ENCODE data around the gene COL15A1.

COL15A1 gene

DNA sequence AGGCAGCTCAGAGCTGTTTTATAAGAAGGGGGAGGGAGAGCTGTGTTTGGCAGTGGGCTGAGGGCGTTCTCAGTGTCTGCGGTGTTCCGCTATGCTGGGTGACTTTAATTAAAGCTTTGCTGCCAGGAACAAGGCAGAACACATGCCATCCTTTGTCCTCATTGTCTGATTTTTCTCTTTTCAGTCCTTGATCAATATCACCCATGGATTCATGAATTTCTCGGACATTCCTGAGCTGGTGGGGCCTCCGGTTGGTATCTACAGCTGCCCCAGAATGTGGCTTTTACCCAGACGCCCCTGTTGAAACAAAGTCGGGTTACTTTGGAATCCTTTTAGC, 94.7 kb downstream of the COL15A1 start:
- H3K4me3 ChIP-seq (ENCODE audit: low read length), result no peak overlapping the region
- no peak for DNase-seq (ENCODE audit: low read depth)
- TF ChIP-seq CTCF (conservative IDR thresholded peaks at IDR 0.05; ENCODE audit: low read depth, low read length), result no peak

DNA sequence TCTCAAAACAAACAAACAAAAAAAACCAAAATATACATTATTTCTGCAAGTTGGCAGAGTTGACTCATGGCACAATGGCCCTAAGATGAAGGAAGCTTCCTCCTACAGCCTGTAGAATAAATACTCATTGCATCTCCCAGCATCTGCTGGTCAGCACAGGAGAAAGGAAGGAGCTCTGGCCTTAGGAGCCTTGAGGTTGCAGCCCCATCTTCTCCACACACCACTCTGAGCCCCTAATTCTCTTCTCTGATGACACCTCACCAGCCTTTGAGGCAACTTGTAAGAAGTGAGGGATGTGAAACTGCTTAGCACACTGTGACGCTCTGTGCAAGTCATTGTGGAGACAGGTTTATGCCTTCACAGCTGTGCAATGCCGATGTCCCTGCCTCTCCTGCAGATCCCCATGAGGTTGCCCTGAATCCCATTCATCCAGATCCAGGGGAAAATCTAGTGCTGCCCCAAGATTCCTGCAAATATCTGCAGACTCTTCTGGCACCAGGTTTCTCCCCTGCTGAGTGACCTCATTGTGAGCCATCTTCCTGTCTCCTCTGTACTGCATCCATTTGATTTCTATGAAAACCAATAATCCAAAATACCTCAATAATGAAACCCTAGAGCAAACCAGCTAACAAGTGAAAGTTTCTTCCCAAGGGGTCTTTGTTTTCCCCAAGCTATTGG, 95.9 kb downstream of the COL15A1 start:
- DNase-seq (ENCODE audit: low read depth), result no peak
- no peak overlapping the region for H3K4me3 ChIP-seq (ENCODE audit: low read length)
- TF ChIP-seq CTCF (conservative IDR thresholded peaks at IDR 0.05; ENCODE audit: low read depth, low read length), result no peak

DNA sequence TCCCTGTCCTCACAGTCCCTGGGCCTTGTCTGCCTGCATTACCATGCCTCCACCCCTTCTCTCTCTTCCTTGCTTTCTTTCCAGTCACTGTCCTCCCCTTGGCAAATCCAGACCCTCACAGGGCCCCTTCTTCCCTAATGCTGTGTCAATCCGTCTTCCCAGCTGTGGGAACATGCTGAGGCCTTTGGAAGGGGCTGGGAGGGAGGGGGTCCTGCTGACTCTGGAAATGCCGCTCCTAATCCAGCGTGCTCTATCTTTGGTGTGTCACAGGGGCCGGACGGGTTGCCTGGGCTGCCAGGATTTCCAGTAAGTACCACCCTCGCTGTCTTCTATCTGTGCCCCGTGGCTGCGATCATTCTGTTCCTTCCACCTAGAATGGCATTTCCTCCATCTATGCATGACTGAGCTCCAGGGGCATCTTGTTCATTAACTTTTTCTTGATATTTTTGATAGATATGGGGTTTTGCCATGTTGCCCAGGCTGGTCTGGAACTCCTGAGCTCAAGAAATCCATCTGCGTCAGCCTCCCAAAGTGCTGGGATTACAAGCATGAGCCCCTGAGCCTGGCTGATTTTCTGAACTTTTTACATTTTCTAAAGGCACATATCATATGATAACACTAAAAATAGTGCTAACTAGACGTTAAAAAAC, 96.7 kb downstream of the COL15A1 start:
- no peak for DNase-seq (ENCODE audit: low read depth)
- TF ChIP-seq CTCF (conservative IDR thresholded peaks at IDR 0.05; ENCODE audit: low read depth, low read length), result no peak
- no peak overlapping the region for H3K4me3 ChIP-seq (ENCODE audit: low read length)

DNA sequence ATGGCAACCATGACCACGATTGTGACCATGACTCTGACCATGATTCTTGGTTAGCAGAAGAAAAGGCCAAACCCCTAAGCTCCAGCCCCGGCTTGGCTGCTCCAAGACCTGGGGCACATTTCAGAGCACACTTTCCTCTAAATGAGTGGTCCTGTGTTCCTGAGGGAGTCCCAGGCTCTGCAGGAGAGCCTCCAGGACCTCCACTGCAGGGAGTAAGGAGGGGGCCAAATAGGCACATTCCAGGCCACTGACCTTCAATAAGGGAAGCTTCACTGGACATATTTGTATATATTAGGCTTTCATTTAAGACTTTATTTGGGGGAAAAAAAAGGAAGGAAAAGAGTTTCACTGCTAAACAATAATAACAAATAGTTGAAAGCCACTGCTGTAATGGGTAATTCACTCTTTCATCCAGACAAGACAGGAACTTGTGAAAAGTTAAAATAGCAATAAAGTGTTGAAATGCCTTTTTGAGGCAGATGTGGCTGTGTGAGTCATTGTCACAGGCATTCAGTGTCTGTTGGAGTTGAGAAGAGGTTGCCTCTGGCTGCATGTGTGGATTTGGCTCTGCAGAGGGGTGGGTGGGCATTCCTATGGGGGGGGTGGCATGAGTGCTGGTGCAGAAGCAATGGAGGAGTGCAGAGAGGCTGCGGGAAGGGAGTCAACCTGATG, 97.3 kb downstream of the COL15A1 start:
- TF ChIP-seq CTCF (conservative IDR thresholded peaks at IDR 0.05; ENCODE audit: low read depth, low read length), result no peak
- no peak overlapping the region for H3K4me3 ChIP-seq (ENCODE audit: low read length)
- no peak for DNase-seq (ENCODE audit: low read depth)

DNA sequence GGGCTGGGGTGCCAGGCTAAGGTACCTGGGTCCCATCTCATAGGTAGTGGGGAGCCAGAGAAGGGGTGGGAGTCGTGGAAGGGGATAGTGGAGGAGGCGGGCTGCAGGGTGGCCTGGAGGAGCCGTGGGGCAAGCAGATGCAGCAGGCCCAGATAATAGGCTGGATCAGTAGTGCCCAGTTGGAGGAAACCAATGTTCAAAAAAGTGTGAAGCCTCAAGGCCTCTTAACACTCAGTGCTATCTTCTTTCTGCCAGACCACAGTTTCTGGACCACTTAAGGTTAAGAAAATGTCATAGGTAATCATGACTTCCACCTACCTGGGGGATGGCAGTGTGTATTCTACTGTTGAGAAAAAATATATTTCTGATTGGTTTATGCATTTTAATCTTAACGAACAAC, 97.9 kb downstream of the COL15A1 start:
- no peak overlapping the region for H3K4me3 ChIP-seq (ENCODE audit: low read length)
- DNase-seq (ENCODE audit: low read depth), result no peak

DNA sequence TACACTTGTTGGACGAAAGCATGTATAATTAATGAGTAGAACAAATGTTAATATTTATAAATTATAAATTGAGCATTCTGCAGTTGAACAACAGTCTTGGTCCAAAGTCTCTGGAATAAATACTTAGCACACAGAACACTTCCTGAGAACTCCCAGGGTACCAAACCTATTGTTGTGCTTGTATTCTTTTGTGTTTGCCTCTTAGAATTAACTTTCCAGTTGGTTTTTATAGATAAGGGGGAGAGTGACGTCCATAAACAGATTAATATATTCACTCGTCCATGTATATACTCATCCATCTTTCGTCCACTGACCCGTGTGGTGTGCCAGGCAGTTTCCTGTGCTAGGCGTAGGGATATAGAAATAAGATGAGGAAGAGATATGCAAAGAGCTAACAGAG, 98.9 kb downstream of the COL15A1 start:
- H3K4me3 ChIP-seq (ENCODE audit: low read length), result no peak overlapping the region
- DNase-seq (ENCODE audit: low read depth), result no peak
- no peak for TF ChIP-seq CTCF (conservative IDR thresholded peaks at IDR 0.05; ENCODE audit: low read depth, low read length)

More for the DNA sequence above, 97.9 kb downstream of the COL15A1 start:
- TF ChIP-seq CTCF (conservative IDR thresholded peaks at IDR 0.05; ENCODE audit: low read depth, low read length), result no peak

DNA sequence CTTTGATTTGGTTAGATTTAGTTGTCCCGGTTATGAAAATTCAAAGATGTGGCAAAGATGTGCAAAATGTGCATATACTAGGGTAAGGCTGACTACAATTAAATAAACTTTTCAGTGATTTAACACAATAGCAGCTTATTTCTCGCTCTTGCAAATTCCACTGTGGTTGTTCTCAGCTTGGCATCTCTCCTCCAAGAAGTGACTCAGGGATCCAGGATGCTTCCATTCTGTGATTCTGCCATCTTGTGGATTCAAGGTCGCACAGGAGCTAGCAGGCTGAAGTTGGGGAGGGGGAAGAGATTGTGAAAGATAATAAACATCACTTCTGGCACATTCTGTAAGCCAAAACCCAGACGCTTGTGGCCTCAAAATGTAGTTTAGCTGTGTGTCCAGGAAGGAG, 101.1 kb downstream of the COL15A1 start:
- no peak overlapping the region for H3K4me3 ChIP-seq (ENCODE audit: low read length)
- no peak for TF ChIP-seq CTCF (conservative IDR thresholded peaks at IDR 0.05; ENCODE audit: low read depth, low read length)
- DNase-seq (ENCODE audit: low read depth), result no peak

Data from retinal pigment epithelial cell (primary cell).